ENCODE data around the gene HIGD1C.

The HIGD1C gene

DNA sequence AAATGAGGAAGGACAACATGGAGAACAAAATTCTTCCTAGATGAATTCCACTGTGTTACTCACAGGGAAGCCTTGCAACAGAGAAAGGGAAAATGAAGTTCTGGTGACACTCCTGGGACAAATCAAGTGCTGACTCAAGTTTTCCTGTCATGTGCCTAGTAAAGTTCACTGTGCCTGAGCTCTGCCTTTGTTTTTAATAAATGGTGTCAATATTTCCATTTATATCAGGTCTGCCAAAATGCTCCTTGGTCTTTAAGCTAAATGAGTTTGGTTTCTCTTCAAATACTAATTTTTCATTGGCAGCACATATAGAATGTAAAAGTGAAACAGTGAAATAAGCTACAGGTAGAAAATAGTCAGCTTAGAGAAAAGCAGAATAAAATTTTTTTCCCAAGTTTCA is 33.0 kb downstream of the HIGD1C start:
- DNase-seq = no peak
- Mint-ChIP-seq H3K9me3 (no peaks in the 10 kb centered on the region), H3K27ac (peak overlapping the region; percentile 84)

DNA sequence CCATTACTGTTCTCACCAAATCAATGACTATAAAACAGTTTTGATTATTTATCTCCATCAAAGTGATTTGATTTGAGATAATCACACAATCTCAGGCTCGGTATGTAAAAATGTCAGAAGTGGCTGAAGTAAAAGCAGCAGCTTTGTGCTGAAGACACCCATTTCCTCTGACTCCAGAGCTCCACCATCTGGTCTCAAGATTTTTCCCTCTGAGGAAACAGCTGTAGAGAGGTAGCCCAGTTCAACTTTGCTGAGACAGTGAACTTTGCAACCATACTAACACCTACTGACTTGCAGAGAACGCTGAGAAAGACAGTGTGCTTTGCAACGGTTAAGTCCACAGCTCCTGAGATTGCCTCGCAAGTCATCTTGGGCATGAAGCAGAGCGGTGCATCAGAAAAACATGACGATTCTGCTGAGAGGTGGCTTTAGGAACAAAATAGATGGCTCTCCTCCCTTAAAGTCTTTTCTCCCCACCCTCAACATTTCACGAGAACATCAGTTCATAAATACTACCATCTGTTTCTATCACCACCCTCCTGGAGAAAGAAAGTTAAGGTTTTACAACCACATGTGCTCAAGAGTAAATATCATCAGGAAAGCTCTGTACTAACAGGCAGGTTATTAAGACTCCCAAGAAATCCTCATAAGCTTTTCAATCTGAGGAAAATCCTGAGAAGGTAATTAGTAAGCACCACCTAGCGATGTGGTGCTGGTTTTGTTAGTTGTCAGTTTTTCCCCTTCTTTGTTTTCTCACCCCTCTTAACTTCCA is 34.8 kb downstream of the HIGD1C start:
- Mint-ChIP-seq H3K4me3 (no peak overlapping the region), H3K4me1 (peaks cover 47% of the 10 kb centered on the region), H3K9me3 (no peaks in the 10 kb centered on the region), H3K36me3 (ENCODE audit: low read depth) (peaks cover 36% of the 10 kb centered on the region), H3K27me3 (no peaks in the 10 kb centered on the region), H3K27ac (peak overlapping the region; percentile 41)
- DNase-seq (peak; percentile 5), ATAC-seq (peak; percentile 44)

More for the DNA sequence above, 33.0 kb downstream of the HIGD1C start:
- H3K4me3 Mint-ChIP-seq = no peak overlapping the region
- peaks cover 23% of the 10 kb centered on the region for H3K36me3 Mint-ChIP-seq (ENCODE audit: low read depth)
- ATAC-seq = peak; percentile 82
- peaks cover 43% of the 10 kb centered on the region for H3K4me1 Mint-ChIP-seq
- H3K27me3 Mint-ChIP-seq = no peaks in the 10 kb centered on the region

DNA sequence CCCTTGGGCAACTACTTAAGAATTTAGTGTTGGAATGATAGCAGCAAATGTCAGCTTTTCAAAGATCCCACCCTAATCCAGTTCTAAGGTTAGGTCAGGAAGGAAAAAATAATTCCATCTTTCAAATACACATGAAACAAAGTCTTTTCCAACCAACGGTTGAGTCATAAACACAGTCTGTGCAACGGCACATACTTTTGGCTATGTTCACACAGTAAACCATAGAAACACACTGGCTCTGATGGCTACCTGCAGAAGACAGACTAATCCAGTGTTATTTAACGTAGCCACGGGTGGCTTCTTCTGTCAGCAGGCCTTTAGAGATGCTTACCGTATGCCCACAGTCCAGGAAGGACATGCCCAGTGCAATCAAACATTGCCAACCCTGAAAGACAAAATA is 35.7 kb downstream of the HIGD1C start:
- ATAC-seq (no peak), DNase-seq (no peak)
- H3K4me1 Mint-ChIP-seq = peaks cover 47% of the 10 kb centered on the region
- no peaks in the 10 kb centered on the region for H3K27me3 Mint-ChIP-seq
- H3K36me3 Mint-ChIP-seq (ENCODE audit: low read depth) = peaks cover 41% of the 10 kb centered on the region
- H3K27ac Mint-ChIP-seq = no peak overlapping the region
- no peaks in the 10 kb centered on the region for H3K9me3 Mint-ChIP-seq
- H3K4me3 Mint-ChIP-seq = no peak overlapping the region

GRCh38 chr12:50988871-50989270 is 36.5 kb downstream of the HIGD1C start:
- Mint-ChIP-seq H3K27ac (no peak overlapping the region), H3K36me3 (ENCODE audit: low read depth) (peaks cover 41% of the 10 kb centered on the region), H3K4me3 (no peak overlapping the region), H3K9me3 (no peaks in the 10 kb centered on the region), H3K27me3 (no peaks in the 10 kb centered on the region), H3K4me1 (peaks cover 47% of the 10 kb centered on the region)
- no peak for DNase-seq
- no peak for ATAC-seq

DNA sequence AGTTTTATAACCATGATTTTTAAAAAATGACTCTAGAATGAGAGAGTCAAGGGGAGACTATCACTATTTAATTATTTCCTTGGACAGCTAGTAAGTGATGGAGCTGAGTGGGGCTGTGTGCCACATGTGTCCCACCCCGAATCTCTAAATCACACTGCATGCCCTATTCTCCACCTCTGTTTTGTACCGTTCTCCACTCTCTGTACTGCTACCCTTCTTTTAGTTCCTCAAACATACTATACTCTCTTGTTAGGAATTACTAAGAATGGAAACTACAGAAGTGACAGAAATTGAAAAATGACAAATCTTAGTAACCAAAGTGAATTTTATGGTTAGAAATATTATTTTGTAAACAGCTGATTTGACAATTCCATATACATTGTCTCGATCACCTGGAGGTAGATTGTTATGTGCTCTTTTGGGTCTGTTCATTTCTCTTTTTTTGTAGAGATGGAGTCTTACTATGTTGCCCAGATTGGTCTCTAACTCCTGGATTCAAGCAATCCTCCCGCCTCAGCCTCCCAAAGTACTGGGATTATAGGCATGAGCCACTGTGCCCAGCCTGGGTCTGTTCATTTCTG is 37.9 kb downstream of the HIGD1C start:
- Mint-ChIP-seq H3K27ac (peak overlapping the region; percentile 67), H3K9me3 (no peaks in the 10 kb centered on the region), H3K36me3 (ENCODE audit: low read depth) (peaks cover 52% of the 10 kb centered on the region), H3K4me1 (peaks cover 39% of the 10 kb centered on the region), H3K27me3 (no peaks in the 10 kb centered on the region), H3K4me3 (no peak overlapping the region)
- no peak for DNase-seq
- no peak for ATAC-seq

GRCh38 chr12:50990791-50991190 is 38.4 kb downstream of the HIGD1C start:
- DNase-seq (no peak), ATAC-seq (no peak)
- peaks cover 58% of the 10 kb centered on the region for H3K36me3 Mint-ChIP-seq (ENCODE audit: low read depth)
- peaks cover 34% of the 10 kb centered on the region for H3K4me1 Mint-ChIP-seq
- no peaks in the 10 kb centered on the region for H3K9me3 Mint-ChIP-seq
- no peak overlapping the region for H3K4me3 Mint-ChIP-seq
- H3K27ac Mint-ChIP-seq = peak overlapping the region; percentile 67
- no peaks in the 10 kb centered on the region for H3K27me3 Mint-ChIP-seq

- H3K9me3 Mint-ChIP-seq = no peaks in the 10 kb centered on the region
- H3K4me3 Mint-ChIP-seq = no peak overlapping the region
- H3K27ac Mint-ChIP-seq = peak overlapping the region; percentile 47
- no peaks in the 10 kb centered on the region for H3K27me3 Mint-ChIP-seq
- H3K4me1 Mint-ChIP-seq = peaks cover 29% of the 10 kb centered on the region
- peaks cover 59% of the 10 kb centered on the region for H3K36me3 Mint-ChIP-seq (ENCODE audit: low read depth)
- DNase-seq = no peak
- ATAC-seq = no peak
Measured at GRCh38 chr12:50991291-50991690, 38.9 kb downstream of the HIGD1C start.

DNA sequence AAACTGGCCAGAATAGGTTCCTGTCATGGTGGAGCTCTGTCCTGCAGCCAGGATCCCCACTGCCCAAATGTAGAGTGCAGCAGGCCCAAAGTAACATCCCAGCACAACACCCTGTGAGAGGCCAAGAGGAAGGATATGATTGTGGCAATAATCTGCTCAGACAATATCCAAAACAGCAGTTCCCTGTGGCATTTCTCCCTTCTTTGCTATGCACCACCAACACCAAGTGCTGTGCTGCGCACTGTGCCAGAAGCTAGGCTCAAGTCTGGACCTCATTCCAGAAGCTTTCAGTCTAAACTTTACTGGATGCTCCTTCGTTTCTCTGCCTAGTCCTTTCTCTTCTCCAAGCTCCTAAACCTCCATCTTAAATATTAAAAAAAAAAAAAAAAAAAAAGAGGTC is 40.5 kb downstream of the HIGD1C start:
- Mint-ChIP-seq H3K4me1 (peaks cover 17% of the 10 kb centered on the region), H3K36me3 (ENCODE audit: low read depth) (peaks cover 68% of the 10 kb centered on the region), H3K4me3 (no peak overlapping the region), H3K9me3 (no peaks in the 10 kb centered on the region), H3K27me3 (no peaks in the 10 kb centered on the region), H3K27ac (no peak overlapping the region)
- ATAC-seq (no peak), DNase-seq (no peak)

GRCh38 chr12:50999093-50999492 is 46.7 kb downstream of the HIGD1C start:
- no peaks in the 10 kb centered on the region for H3K27me3 Mint-ChIP-seq
- H3K9me3 Mint-ChIP-seq = no peaks in the 10 kb centered on the region
- DNase-seq = no peak
- peaks cover 53% of the 10 kb centered on the region for H3K36me3 Mint-ChIP-seq (ENCODE audit: low read depth)
- H3K4me1 Mint-ChIP-seq = peaks cover 17% of the 10 kb centered on the region
- no peak overlapping the region for H3K4me3 Mint-ChIP-seq
- no peak for ATAC-seq
- H3K27ac Mint-ChIP-seq = peak overlapping the region; percentile 11

- ATAC-seq = peak; percentile 54
- Mint-ChIP-seq H3K27me3 (no peaks in the 10 kb centered on the region), H3K4me3 (no peak overlapping the region), H3K27ac (peak overlapping the region; percentile 46), H3K4me1 (peaks cover 17% of the 10 kb centered on the region), H3K36me3 (ENCODE audit: low read depth) (peaks cover 44% of the 10 kb centered on the region), H3K9me3 (no peaks in the 10 kb centered on the region)
- DNase-seq = no peak
Measured at GRCh38 chr12:51000245-51000644, 47.9 kb downstream of the HIGD1C start.

- Mint-ChIP-seq H3K27me3 (no peaks in the 10 kb centered on the region), H3K27ac (no peak overlapping the region), H3K4me1 (peaks cover 17% of the 10 kb centered on the region), H3K9me3 (no peaks in the 10 kb centered on the region), H3K36me3 (ENCODE audit: low read depth) (peaks cover 38% of the 10 kb centered on the region), H3K4me3 (no peak overlapping the region)
- no peak for ATAC-seq
- no peak for DNase-seq
Measured at GRCh38 chr12:51001799-51002198, 49.5 kb downstream of the HIGD1C start.

- H3K4me1 Mint-ChIP-seq = peaks cover 16% of the 10 kb centered on the region
- peaks cover 34% of the 10 kb centered on the region for H3K36me3 Mint-ChIP-seq (ENCODE audit: low read depth)
- no peak overlapping the region for H3K27ac Mint-ChIP-seq
- ATAC-seq (no peak), DNase-seq (no peak)
- H3K27me3 Mint-ChIP-seq = no peaks in the 10 kb centered on the region
- H3K9me3 Mint-ChIP-seq = no peaks in the 10 kb centered on the region
- no peak overlapping the region for H3K4me3 Mint-ChIP-seq
Measured at GRCh38 chr12:51004504-51004903, 52.2 kb downstream of the HIGD1C start.

GRCh38 chr12:51005030-51005429 is 52.7 kb downstream of the HIGD1C start:
- Mint-ChIP-seq H3K27ac (no peak overlapping the region), H3K4me3 (no peak overlapping the region)

DNA sequence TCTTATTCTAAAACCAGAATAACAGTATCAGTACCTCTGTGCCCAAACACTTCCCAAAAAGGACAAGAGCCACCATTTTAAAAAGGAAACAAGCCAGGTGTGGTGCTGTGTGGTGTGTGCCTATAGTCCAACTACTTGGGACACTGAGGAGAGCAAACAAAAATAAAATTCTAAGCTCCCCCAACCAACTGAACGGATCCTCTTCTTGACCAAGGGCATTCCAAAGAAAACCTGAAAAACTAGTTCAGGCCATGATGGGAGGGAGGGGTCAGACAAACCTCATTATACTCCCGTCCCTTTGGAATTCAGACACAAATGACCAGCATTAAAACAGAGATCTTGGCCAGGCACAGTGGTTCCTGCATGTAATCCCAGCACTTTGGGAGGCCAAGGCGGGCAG is 53.3 kb downstream of the HIGD1C start:
- H3K9me3 Mint-ChIP-seq = no peaks in the 10 kb centered on the region
- H3K36me3 Mint-ChIP-seq (ENCODE audit: low read depth) = peaks cover 25% of the 10 kb centered on the region
- H3K27me3 Mint-ChIP-seq = no peaks in the 10 kb centered on the region
- no peak for DNase-seq
- H3K4me1 Mint-ChIP-seq = peaks cover 16% of the 10 kb centered on the region
- no peak overlapping the region for H3K4me3 Mint-ChIP-seq
- H3K27ac Mint-ChIP-seq = no peak overlapping the region
- no peak for ATAC-seq

More at GRCh38 chr12:51005030-51005429, 52.7 kb downstream of the HIGD1C start:
- Mint-ChIP-seq H3K36me3 (ENCODE audit: low read depth) (peaks cover 31% of the 10 kb centered on the region), H3K27me3 (no peaks in the 10 kb centered on the region), H3K4me1 (peaks cover 18% of the 10 kb centered on the region), H3K9me3 (no peaks in the 10 kb centered on the region)
- DNase-seq (no peak), ATAC-seq (no peak)

DNA sequence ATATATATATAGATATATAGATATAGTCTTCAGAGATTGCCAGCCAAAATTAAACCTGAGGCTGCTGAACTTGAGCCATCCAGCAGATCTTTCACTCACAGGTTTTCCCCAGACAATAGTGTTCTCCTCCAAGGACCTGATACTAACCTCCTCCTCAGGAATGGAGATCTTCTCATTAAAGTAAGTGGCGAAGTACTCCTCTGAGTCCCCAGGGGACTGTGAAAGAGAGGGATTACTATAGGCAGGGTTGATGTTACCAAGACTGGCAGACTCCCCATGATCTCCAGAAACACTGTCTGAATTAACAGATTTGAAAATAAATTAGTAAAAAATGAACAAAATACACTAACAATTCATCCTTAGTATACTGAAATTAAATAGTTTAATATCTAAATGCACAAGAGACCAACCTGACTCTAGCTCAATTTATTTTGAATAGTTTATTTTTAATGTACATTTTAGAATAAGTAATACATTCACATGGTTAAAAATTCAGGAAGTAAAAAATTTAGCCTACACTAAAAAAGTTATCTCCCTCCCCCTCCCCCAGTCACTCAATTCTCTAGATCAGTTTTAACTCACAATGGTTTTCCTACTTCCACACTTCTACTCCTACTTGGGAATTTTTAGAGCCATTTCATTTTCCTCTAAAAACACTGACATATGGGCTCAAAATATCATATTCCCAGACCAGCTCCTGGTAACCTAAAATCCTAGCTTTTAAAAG is 56.1 kb downstream of the HIGD1C start:
- no peaks in the 10 kb centered on the region for H3K27me3 Mint-ChIP-seq
- H3K9me3 Mint-ChIP-seq = no peaks in the 10 kb centered on the region
- no peak for ATAC-seq
- H3K27ac Mint-ChIP-seq = peak overlapping the region; percentile 72
- H3K36me3 Mint-ChIP-seq (ENCODE audit: low read depth) = peaks cover 20% of the 10 kb centered on the region
- DNase-seq = no peak
- peak overlapping the region; percentile 34 for H3K4me3 Mint-ChIP-seq
- H3K4me1 Mint-ChIP-seq = peaks cover 37% of the 10 kb centered on the region

Data from activated naive CD8-positive, alpha-beta T cell treated with anti-CD3 and anti-CD28 coated beads, Interleukin-2, amount 50 U/mL, for 24 hours (primary cell).